GM18867 (cell line): Measurements from ENCODE around the gene HOXB4.
"Not testable (repeated sequence)": the region's sequence is repeated elsewhere in the genome, so short reads cannot be mapped to it uniquely, and the experiment has no call there.

ENCODE experiments used
- ATAC-seq: cut with Tn5 transposase; IDR thresholded peaks from one replicate; pipeline ENCODE4 v1.9.1; 2021; ENCODE audit warnings: mild to moderate bottlenecking, moderate library complexity; ENCODE audit not compliant: unreplicated experiment

HOXB4 gene

DNA sequence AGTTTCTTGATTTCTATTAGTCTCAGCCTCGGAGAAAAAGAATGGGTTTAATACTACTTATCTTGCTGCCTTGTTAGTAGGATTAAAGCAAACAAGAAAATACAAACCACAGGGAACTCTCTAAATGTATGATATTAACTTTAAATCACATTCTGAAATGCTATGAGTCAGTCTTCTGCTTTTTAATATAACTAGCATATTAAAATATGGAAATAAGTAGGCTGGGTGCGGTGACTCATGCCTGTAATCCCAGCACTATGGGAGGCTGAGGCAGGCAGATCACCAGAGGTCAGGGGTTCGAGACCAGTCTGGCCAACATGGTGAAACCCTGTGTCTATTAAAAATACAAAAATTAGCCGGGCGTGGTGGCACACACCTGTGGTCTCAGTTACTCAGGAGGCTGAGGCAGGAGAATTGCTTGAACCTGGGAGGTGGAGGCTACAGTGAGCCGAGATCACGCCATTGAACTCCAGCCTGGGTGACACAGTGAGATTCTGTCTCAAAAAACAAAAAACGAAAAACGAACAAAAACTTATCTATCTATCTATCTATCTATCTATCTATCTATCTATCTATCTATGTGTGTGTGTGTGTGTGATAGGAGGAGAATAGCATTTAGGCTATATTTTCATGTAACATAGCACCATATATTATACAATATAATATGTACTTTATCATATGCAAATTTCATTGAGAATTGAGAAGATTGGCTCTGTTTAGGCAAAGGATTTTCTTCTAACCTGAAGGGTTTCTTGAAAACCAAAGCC, 42.2 kb downstream of the HOXB4 start:
- ATAC-seq: not testable (repeated sequence)

DNA sequence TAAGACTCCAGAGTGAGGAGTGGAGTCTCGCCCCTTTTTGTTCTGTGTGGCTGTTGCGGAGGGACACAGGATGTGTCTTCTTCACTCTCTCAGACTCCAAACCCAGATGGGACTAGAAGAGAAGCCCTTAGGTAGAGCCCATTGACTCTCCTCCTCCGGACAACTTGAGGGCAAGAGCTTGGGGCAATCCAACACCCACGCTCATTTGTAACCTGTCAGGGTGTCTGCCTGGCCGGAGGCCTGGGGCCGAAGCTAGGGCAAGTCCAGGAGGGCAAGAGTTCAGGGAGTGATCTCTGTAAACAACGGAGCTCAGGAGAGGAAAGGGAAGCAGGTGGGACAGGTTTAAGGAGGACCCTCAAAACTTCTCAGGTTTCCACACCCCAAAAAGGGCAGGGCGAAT, 45.9 kb downstream of the HOXB4 start:
- no peak for ATAC-seq

DNA sequence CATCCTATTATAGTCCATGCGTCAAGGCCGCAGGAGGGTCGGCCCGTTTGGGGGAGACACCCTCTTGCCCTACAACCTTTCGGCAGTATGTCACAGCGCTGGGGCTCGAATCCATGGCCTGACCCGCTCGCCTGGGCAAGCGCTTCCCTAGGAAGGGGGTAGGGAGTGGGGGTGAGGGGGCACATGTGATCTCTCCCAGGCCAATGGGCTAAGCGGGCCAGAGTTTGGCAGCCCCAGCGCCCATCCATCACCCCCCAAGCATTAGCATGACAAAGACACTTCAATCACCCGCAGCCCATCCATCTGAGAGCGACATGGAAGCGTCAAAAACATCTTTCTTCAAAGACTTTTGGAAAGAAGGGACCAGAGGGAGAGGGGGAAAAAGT, 47.3 kb downstream of the HOXB4 start, which contains the start of gene HOXB1:
HOXB1 (minus strand) TSS at position 125 of the 386 bp plus-strand sequence; CDS start at position 18, 107 bp downstream.
- ATAC-seq: no peak

DNA sequence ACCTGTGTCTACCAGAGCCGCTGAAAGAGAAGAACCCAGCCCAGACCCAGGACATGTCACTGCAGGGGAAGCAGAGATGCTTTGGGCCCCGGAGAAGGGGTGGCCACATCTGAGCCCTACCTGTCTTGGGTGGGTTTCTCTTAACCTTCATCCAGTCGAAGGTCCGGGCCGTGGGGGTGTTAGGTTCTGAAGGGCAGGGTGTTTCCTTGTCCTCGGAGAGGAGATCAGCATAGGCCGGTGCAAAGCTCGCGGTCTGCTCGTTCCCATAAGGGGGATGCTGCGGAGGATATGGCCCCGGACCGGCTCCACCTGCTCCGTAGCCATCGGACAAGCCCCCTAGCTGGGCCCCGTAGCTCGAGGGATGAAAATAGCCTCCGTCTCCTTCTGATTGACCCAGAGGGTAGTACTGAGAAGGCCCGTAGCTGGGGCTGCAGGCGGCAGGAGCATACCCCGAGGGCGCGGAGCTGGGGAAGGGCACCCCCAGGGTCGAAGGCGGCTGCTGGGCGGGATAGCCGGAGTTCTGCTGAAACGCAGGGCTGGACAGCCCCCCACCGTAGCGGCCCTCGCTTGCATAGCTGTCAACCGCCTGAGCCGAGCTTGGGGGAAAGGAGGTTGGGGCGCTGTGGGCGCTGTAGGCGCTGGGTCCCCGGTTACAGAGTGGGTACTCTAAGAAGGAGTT, 47.8 kb downstream of the HOXB4 start:
- no peak for ATAC-seq

DNA sequence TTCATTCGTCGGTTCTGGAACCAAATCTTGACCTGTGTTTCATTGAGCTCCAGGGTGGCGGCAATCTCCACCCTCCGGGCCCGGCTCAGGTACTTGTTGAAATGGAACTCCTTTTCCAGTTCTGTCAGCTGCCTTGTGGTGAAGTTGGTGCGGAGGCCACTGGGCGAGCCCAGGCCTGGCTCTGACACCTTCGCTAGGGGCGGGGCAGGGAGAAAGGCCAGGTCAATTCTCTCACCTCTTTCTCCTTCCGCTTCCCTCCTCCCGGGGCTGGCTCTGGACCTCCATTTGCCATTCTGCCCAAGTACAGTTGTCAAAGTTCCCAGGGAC, 48.5 kb downstream of the HOXB4 start:
- no peak for ATAC-seq

DNA sequence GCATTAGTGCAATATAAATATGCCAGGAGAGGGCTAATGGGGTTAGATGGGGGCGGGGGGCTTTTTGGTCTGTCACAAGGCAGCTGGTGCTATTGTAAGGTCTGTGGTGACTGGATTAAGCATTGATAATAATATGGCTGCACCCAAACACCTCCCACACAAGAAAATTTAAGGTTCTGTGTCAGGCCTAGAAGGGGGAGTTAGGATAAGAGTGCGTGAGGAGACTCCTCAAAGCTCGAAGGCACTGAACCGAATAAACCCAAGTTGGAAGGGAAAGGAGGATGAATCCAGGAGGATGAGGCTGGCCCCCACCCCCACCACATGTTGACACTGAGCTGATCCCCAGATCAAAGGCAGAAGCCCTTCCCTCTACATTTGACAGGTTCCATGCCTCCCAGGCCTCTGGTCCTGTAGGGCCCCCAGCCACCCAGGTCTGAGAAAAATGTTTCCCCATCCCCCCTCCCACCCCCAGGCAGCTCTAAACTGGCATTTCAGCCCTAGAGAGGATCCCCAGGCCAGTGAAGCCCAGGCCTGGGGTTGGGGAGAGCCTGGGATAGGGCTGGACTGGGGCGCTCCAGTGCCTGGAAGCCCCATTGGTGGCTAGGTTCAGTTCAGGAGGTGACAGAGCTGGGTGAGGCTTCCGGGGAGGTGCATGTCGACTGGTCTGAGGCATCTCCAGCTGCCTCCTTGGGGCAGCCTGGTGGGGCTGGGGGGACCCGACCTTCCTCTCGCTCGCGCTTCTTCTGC, 49.0 kb downstream of the HOXB4 start:
- no peak for ATAC-seq

DNA sequence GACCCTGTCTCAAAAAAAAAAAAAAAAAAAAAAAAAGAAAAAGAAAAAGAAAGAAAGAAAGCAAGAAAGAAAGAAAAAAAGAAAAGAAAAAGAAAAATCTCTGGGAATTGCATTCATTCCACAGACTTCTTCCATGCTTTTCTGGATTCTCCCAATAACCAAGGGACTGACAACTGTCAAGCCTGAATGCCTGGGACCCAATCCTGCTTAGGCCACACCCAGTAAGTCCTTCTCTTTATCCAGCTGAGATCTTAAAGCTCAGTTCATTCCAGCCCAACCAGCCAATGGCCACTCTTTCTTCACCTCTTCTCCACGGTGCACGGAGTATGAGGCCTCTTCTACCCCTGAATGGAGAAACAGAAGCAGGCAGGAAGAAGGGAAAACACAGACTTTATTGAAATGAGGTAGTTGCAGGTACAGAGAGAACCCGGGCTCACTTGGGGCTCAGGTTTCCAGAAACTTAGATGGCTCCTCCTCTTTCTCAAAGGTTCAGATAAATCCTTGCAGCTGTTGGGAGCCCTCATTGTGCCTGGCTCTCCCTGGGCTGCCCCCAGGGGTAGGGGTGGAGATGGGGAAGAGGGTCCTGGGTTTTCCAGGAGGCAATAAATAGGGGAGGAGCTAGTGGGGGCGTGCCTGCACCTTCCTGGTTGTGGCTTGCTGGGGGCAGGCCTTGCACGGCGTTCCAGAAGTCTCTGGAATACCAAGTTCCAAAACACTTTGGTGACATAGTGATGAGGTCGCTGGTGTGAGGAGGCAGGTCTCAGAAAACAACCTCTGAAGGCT, 49.8 kb downstream of the HOXB4 start:
- ATAC-seq: no peak

DNA sequence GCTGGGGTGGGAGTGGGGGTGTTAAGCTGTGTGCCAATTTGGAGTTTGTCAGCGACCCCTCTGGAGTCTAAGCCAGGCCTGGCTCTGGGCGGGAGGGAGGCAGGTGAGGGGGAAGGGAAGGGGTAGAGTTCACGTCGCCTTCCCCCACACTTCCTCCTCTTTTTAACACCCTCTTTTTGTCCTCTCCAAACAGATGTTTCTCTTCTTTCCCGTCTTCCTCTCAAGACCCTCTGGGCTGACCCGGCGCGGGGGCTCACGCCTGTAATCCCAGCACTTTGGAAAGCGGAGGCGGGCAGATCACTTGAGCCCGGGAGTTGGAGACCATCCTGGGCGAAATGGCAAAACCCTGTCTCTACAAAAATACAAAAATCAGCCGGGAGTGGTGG, 50.6 kb downstream of the HOXB4 start:
- ATAC-seq: no peak

DNA sequence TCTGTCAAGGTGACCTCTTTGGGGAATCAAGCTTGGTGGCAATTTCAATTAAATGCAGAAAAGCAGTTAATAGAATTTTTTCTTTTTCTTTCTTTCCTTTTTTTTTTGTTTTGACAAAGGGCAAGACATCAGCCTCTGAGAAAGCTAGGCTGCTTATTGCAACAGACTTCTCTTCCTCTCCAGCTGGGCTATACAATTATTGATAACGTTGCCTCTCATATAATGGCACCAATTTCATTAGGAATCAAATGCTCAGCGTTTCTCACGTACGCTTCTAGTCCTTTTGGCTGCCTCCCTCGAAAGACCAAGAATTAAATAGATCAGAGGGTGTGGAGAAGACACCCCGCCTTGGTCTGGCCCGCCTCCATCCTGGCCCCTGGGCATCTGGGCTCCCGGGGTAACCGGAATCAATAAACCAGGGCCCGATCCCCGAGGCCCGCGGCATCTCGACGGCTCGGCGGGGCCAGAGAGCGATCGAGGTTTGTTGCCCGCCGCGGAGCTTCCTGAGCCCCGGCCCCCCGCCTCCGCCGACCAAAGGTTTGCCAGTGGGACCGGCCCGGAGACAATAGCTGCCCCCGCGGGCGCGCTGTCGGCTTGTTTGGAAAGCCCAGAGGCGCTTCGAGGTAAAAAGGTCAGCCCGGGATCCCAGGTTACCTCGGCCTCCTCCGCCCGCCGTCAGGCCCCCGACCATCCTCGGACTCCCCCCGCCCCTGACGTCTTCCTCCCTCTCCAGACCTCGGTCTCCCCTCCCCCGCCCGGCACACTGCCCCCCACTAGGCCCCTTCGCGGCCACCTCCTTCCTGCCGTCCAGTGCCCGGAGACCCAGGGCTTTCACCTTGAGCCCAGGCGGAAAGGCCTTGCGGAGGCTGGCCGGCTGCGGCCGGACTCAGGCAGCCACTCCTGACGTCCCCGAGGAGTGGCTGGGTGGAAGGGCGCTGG, 51.3 kb downstream of the HOXB4 start:
- no peak for ATAC-seq
